H9 (cell line): ENCODE measurements around the gene POC1B. TPM values are rescaled to one million over a fixed set of nuclear protein-coding genes. Genes with fewer than 3 reads are reported as not detected.

ENCODE experiments used
- DNase-seq: peaks from one replicate; pipeline ENCODE4 v3.0.0-alpha.2; 2017
- H2AFZ ChIP-seq: one replicate; pipeline ENCODE4 v1.6.1; 2013; ENCODE audit warnings: mild to moderate bottlenecking, low read length, control low read depth, moderate library complexity
- H2AK5ac ChIP-seq: 2 replicates; pipeline ENCODE4 v1.6.1; 2013; ENCODE audit warnings: low read length, control low read depth, mixed read lengths; ENCODE audit not compliant: insufficient read length
- H2BK120ac ChIP-seq: one replicate; pipeline ENCODE4 v1.6.1; 2013; ENCODE audit warnings: low read depth, mild to moderate bottlenecking, low read length, control low read depth, inconsistent platforms; ENCODE audit not compliant: poor library complexity, severe bottlenecking
- H2BK12ac ChIP-seq: 2 replicates; pipeline ENCODE4 v1.6.1; 2013; ENCODE audit warnings: low read length, control low read depth, mixed read lengths, low read depth; ENCODE audit not compliant: insufficient read length
- H2BK15ac ChIP-seq: 2 replicates; pipeline ENCODE4 v1.6.1; 2013; ENCODE audit warnings: low read depth, low read length, control low read depth
- H2BK20ac ChIP-seq: one replicate; pipeline ENCODE4 v1.6.1; 2013; ENCODE audit warnings: low read depth, mild to moderate bottlenecking, low read length, control low read depth, inconsistent platforms; ENCODE audit not compliant: poor library complexity, severe bottlenecking
- H2BK5ac ChIP-seq: 2 replicates; pipeline ENCODE4 v1.6.1; 2013; ENCODE audit warnings: low read length, control low read depth, mixed read lengths; ENCODE audit not compliant: insufficient read length
- H3K14ac ChIP-seq: 2 replicates; pipeline ENCODE4 v1.6.1; 2013; ENCODE audit warnings: low read length, control low read depth; ENCODE audit not compliant: insufficient read depth
- H3K18ac ChIP-seq: 2 replicates; pipeline ENCODE4 v1.6.1; 2013; ENCODE audit warnings: low read depth, mild to moderate bottlenecking, mixed read lengths, low read length, control low read depth; ENCODE audit not compliant: insufficient read length
- H3K23ac ChIP-seq: 2 replicates; pipeline ENCODE4 v1.6.1; 2013; ENCODE audit warnings: low read length, control low read depth, mixed read lengths, low read depth; ENCODE audit not compliant: insufficient read length
- H3K23me2 ChIP-seq: 2 replicates; pipeline ENCODE4 v1.6.1; 2013; ENCODE audit warnings: low read depth, mild to moderate bottlenecking, mixed read lengths, low read length, control low read depth; ENCODE audit not compliant: insufficient read length, poor library complexity, severe bottlenecking
- H3K27ac ChIP-seq: 2 replicates; pipeline ENCODE4 v1.5.1; 2013; ENCODE audit warnings: low read length, control low read depth, mixed read lengths, low read depth; ENCODE audit not compliant: insufficient read length
- H3K27me3 ChIP-seq: 2 replicates; pipeline ENCODE4 v1.6.1; 2013; ENCODE audit warnings: low read length, control low read depth, inconsistent platforms; ENCODE audit not compliant: insufficient read depth
- H3K4ac ChIP-seq: 2 replicates; pipeline ENCODE4 v1.6.1; 2013; ENCODE audit warnings: low read depth, mild to moderate bottlenecking, control low read depth, inconsistent platforms, low read length, moderate library complexity
- H3K4me1 ChIP-seq: 2 replicates; pipeline ENCODE4 v1.6.1; 2013; ENCODE audit warnings: low read length, control low read depth, inconsistent platforms; ENCODE audit not compliant: insufficient read depth
- H3K4me2 ChIP-seq: 2 replicates; pipeline ENCODE4 v1.6.1; 2013; ENCODE audit warnings: low read length, control low read depth, mixed read lengths; ENCODE audit not compliant: insufficient read length, insufficient read depth
- H3K56ac ChIP-seq: 2 replicates; pipeline ENCODE4 v1.6.1; 2013; ENCODE audit warnings: low read depth, mild to moderate bottlenecking, mixed read lengths, low read length, control low read depth; ENCODE audit not compliant: insufficient read length
- H3K79me1 ChIP-seq: 2 replicates; pipeline ENCODE4 v1.6.1; 2013; ENCODE audit warnings: low read depth, mild to moderate bottlenecking, moderate library complexity, low read length, control low read depth, inconsistent platforms; ENCODE audit not compliant: insufficient read depth, poor library complexity, severe bottlenecking
- H3K79me2 ChIP-seq: 2 replicates; pipeline ENCODE4 v1.6.1; 2013; ENCODE audit warnings: low read length, control low read depth, inconsistent platforms; ENCODE audit not compliant: insufficient read depth
- H3K9ac ChIP-seq: 2 replicates; pipeline ENCODE4 v1.6.1; 2013; ENCODE audit warnings: low read length, control low read depth, mixed read lengths; ENCODE audit not compliant: insufficient read length; ENCODE audit errors: extremely low read depth
- H3K9me3 ChIP-seq: one replicate; pipeline ENCODE4 v1.6.1; 2013; ENCODE audit warnings: low read depth, low read length, inconsistent platforms; ENCODE audit not compliant: control insufficient read depth
- H3T11ph ChIP-seq: one replicate; pipeline ENCODE4 v1.6.1; 2013; ENCODE audit warnings: mild to moderate bottlenecking, low read length, control low read depth, inconsistent platforms
- H4K20me1 ChIP-seq: one replicate; pipeline ENCODE4 v1.6.1; 2013; ENCODE audit not compliant: control insufficient read depth, insufficient read length, insufficient read depth
- H4K5ac ChIP-seq: 2 replicates; pipeline ENCODE4 v1.6.1; 2013; ENCODE audit warnings: low read depth, mild to moderate bottlenecking, mixed read lengths, low read length, control low read depth; ENCODE audit not compliant: insufficient read length
- H4K8ac ChIP-seq: replicated peaks from 2 replicates; pipeline ENCODE4 v1.6.1; 2013; ENCODE audit warnings: low read length, control low read depth, mixed read lengths, low read depth; ENCODE audit not compliant: insufficient read length
- H4K91ac ChIP-seq: 2 replicates; pipeline ENCODE4 v1.6.1; 2013; ENCODE audit warnings: low read depth, mild to moderate bottlenecking, moderate library complexity, mixed read lengths, low read length, control low read depth; ENCODE audit not compliant: insufficient read length
- H3K27ac Mint-ChIP-seq, 3 experiments: 2 replicates in 2 of 3; 3 replicates in 1 of 3; pipeline ENCODE4 v1.8.0; 2020 to 2021; ENCODE audit warnings: mixed read lengths in 3 of 3, mild to moderate bottlenecking in 1 of 3, moderate library complexity in 1 of 3
- H3K27me3 Mint-ChIP-seq: 2 replicates; pipeline ENCODE4 v1.8.0; 2021; ENCODE audit warnings: low read depth, mild to moderate bottlenecking, moderate library complexity, mixed read lengths
- H3K36me3 Mint-ChIP-seq, 3 experiments: 2 replicates in 2 of 3; 3 replicates in 1 of 3; pipeline ENCODE4 v1.8.0; 2020 to 2021; ENCODE audit warnings: low read depth in 3 of 3, mixed read lengths in 3 of 3; ENCODE audit not compliant: insufficient read depth in 1 of 3
- H3K4me1 Mint-ChIP-seq, 2 experiments: 2 replicates each; pipeline ENCODE4 v1.8.0; 2020; ENCODE audit warnings: mixed read lengths in 2 of 2
- H3K4me3 Mint-ChIP-seq, 2 experiments: 2 replicates in 1 of 2; 3 replicates in 1 of 2; pipeline ENCODE4 v1.8.0; 2020 to 2021; ENCODE audit warnings: mild to moderate bottlenecking in 2 of 2, mixed read lengths in 2 of 2, moderate library complexity in 1 of 2
- H3K9me3 Mint-ChIP-seq, 2 experiments: 2 replicates in 1 of 2; 3 replicates in 1 of 2; pipeline ENCODE4 v1.8.0; 2020; ENCODE audit warnings: mild to moderate bottlenecking in 2 of 2, mixed read lengths in 2 of 2, moderate library complexity in 1 of 2
- WGBS: extraction: QIAGEN DNeasy Blood & Tissue Kit; methylation state at CpG from one replicate; pipeline ENCODE4 v1.1.7; 2013; ENCODE audit warnings: missing lambda C conversion rate, low lambda C conversion rate, mixed read lengths; ENCODE audit not compliant: insufficient read length; ENCODE audit errors: extremely low coverage; 5-methylcytosine and 5-hydroxymethylcytosine counted together
- total RNA-seq: library from RNA; stranded (reverse); gene quantifications from 2 replicates; pipeline ENCODE4 v1.2.1, GENCODE V29; 2021
- TF ChIP-seq, protein P1 (sequence below): fragments of 200-600 bp; sonication (generic); conservative IDR thresholded peaks from 3 replicates; pipeline ENCODE4 v1.8.0; 2021; ENCODE audit warnings: antibody characterized with exemption, mild to moderate bottlenecking

The POC1B gene
- total RNA-seq, 1 experiment from 2014 or later, result 12.5 TPM

DNA sequence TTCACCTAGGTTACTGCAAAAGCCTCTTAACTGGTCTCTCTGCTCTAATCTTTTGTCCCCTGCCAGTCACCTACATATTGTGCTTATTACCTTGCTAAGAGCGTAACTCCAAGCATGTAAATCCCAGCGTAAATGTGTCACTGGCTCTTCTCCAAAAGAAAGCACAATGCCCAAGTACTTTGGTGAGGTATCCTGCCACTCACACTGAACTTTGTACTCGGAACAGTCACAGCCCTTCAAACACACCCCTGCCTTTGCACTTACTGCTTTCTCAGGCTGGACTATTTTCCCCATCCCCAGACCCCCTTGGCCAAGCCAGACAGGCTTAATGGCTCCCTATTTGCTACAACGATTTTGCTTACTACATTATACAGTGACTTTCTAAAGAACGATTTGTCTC is 33.0 kb downstream of the POC1B start:
- no peaks in the 10 kb centered on the region for H3K9me3 ChIP-seq
- no peak overlapping the region for H2BK20ac ChIP-seq
- H4K8ac ChIP-seq, result no peak overlapping the region
- no peaks in the 10 kb centered on the region for H3K79me2 ChIP-seq
- no peak overlapping the region for H3K4me3 Mint-ChIP-seq
- H2BK15ac ChIP-seq, result no peak overlapping the region
- no peak overlapping the region for H2AK5ac ChIP-seq
- H3K4ac ChIP-seq, result no peak overlapping the region
- no peaks in the 10 kb centered on the region for H3K27me3 Mint-ChIP-seq
- no peak overlapping the region for H2BK5ac ChIP-seq
- no peak overlapping the region for H3K4me2 ChIP-seq
- H3K79me1 ChIP-seq, result no peaks in the 10 kb centered on the region
- H3K36me3 Mint-ChIP-seq, result peaks cover 3 to 6% (median 4%) of the 10 kb centered on the region in 3 experiments; a peak in 5 of 7 replicates
- 0 out of 5 replicates have a peak, but pooled peaks cover 0 to 3% of the 10 kb centered on the region in 2 experiments for H3K9me3 Mint-ChIP-seq
- no peaks in the 10 kb centered on the region for H3K4me1 ChIP-seq
- H3K23me2 ChIP-seq, result no peaks in the 10 kb centered on the region
- H3K18ac ChIP-seq, result no peak overlapping the region
- no peak overlapping the region for H3K56ac ChIP-seq
- no peak overlapping the region for H4K5ac ChIP-seq
- no peak overlapping the region for H2AFZ ChIP-seq
- no peak overlapping the region for H3T11ph ChIP-seq
- TF ChIP-seq, protein P1, sequence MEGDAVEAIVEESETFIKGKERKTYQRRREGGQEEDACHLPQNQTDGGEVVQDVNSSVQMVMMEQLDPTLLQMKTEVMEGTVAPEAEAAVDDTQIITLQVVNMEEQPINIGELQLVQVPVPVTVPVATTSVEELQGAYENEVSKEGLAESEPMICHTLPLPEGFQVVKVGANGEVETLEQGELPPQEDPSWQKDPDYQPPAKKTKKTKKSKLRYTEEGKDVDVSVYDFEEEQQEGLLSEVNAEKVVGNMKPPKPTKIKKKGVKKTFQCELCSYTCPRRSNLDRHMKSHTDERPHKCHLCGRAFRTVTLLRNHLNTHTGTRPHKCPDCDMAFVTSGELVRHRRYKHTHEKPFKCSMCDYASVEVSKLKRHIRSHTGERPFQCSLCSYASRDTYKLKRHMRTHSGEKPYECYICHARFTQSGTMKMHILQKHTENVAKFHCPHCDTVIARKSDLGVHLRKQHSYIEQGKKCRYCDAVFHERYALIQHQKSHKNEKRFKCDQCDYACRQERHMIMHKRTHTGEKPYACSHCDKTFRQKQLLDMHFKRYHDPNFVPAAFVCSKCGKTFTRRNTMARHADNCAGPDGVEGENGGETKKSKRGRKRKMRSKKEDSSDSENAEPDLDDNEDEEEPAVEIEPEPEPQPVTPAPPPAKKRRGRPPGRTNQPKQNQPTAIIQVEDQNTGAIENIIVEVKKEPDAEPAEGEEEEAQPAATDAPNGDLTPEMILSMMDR, result no peak
- H4K91ac ChIP-seq, result no peak overlapping the region
- H2BK120ac ChIP-seq, result no peak overlapping the region
- no peaks in the 10 kb centered on the region for H3K27me3 ChIP-seq
- no peak overlapping the region for H3K27ac ChIP-seq
- no peak overlapping the region for H2BK12ac ChIP-seq
- WGBS, result no CpG with 5 or more reads among the region's 5 CpGs
- no peak overlapping the region for H3K23ac ChIP-seq
- H3K4me1 Mint-ChIP-seq, result peaks cover 6 to 8% of the 10 kb centered on the region in 2 experiments; a peak in 3 of 4 replicates
- H3K27ac Mint-ChIP-seq, result no peak overlapping the region
- H3K9ac ChIP-seq, result no peak overlapping the region
- DNase-seq, result no peak
- no peak overlapping the region for H3K14ac ChIP-seq
- no peaks in the 10 kb centered on the region for H4K20me1 ChIP-seq
